ENCODE data around the gene CSRP1. TPM values are rescaled to one million over a fixed set of nuclear protein-coding genes. Genes with fewer than 3 reads are reported as not detected.

The CSRP1 gene
- total and polyA plus RNA-seq, 2 of the 13 experiments (the other 11 are each of a cell fraction or from before 2014, with no cell fraction given), result 17.7 to 68.9 TPM

DNA sequence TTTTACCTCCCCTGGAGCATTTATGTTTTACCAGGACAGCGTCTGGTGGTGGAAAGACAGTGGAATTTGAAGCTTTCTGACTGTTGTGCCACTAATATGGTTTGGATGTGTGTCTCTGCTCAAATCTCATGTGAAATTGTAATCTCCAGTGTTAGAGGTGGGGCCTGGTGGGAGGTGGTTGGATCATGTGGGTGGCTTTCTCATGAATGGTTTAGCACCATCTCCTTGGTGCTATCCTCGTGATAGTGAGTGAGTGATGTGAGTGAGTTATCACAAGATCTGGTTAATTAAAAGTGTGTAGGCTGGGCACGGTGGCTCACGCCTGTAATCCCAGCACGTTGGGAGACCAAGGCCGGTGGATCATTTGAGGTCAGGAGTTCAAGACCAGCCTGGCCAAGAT, 61.6 kb downstream of the CSRP1 start:
- TF ChIP-seq TBL1XR1 (IDR thresholded peaks at IDR 0.05; ENCODE audit: borderline replicate concordance, low read length, partially characterized antibody) (no peak), HDAC1 (CRISPR knock-in tag; IDR thresholded peaks at IDR 0.05) (no peak), ZNF839 (CRISPR knock-in tag; IDR thresholded peaks at IDR 0.05; ENCODE audit: borderline replicate concordance) (no peak), PAWR (CRISPR knock-in tag; IDR thresholded peaks at IDR 0.05; ENCODE audit: borderline replicate concordance) (no peak), HOXD1 (CRISPR knock-in tag; IDR thresholded peaks at IDR 0.05) (no peak), FOXK2 (IDR thresholded peaks at IDR 0.05) (no peak), PCBP2 (optimal IDR thresholded peaks at IDR 0.05; ENCODE audit: low read depth, low read length, poor library complexity, severe bottlenecking) (no peak)
- TF ChIP-seq, protein P1, sequence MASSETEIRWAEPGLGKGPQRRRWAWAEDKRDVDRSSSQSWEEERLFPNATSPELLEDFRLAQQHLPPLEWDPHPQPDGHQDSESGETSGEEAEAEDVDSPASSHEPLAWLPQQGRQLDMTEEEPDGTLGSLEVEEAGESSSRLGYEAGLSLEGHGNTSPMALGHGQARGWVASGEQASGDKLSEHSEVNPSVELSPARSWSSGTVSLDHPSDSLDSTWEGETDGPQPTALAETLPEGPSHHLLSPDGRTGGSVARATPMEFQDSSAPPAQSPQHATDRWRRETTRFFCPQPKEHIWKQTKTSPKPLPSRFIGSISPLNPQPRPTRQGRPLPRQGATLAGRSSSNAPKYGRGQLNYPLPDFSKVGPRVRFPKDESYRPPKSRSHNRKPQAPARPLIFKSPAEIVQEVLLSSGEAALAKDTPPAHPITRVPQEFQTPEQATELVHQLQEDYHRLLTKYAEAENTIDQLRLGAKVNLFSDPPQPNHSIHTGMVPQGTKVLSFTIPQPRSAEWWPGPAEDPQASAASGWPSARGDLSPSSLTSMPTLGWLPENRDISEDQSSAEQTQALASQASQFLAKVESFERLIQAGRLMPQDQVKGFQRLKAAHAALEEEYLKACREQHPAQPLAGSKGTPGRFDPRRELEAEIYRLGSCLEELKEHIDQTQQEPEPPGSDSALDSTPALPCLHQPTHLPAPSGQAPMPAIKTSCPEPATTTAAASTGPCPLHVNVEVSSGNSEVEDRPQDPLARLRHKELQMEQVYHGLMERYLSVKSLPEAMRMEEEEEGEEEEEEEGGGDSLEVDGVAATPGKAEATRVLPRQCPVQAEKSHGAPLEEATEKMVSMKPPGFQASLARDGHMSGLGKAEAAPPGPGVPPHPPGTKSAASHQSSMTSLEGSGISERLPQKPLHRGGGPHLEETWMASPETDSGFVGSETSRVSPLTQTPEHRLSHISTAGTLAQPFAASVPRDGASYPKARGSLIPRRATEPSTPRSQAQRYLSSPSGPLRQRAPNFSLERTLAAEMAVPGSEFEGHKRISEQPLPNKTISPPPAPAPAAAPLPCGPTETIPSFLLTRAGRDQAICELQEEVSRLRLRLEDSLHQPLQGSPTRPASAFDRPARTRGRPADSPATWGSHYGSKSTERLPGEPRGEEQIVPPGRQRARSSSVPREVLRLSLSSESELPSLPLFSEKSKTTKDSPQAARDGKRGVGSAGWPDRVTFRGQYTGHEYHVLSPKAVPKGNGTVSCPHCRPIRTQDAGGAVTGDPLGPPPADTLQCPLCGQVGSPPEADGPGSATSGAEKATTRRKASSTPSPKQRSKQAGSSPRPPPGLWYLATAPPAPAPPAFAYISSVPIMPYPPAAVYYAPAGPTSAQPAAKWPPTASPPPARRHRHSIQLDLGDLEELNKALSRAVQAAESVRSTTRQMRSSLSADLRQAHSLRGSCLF (CRISPR knock-in tag; IDR thresholded peaks at IDR 0.05; ENCODE audit: borderline replicate concordance), result no peak
- TF ChIP-seq, protein P2, sequence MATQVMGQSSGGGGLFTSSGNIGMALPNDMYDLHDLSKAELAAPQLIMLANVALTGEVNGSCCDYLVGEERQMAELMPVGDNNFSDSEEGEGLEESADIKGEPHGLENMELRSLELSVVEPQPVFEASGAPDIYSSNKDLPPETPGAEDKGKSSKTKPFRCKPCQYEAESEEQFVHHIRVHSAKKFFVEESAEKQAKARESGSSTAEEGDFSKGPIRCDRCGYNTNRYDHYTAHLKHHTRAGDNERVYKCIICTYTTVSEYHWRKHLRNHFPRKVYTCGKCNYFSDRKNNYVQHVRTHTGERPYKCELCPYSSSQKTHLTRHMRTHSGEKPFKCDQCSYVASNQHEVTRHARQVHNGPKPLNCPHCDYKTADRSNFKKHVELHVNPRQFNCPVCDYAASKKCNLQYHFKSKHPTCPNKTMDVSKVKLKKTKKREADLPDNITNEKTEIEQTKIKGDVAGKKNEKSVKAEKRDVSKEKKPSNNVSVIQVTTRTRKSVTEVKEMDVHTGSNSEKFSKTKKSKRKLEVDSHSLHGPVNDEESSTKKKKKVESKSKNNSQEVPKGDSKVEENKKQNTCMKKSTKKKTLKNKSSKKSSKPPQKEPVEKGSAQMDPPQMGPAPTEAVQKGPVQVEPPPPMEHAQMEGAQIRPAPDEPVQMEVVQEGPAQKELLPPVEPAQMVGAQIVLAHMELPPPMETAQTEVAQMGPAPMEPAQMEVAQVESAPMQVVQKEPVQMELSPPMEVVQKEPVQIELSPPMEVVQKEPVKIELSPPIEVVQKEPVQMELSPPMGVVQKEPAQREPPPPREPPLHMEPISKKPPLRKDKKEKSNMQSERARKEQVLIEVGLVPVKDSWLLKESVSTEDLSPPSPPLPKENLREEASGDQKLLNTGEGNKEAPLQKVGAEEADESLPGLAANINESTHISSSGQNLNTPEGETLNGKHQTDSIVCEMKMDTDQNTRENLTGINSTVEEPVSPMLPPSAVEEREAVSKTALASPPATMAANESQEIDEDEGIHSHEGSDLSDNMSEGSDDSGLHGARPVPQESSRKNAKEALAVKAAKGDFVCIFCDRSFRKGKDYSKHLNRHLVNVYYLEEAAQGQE (IDR thresholded peaks at IDR 0.05; ENCODE audit: borderline replicate concordance in 1 of 2, low read depth in 1 of 2, low read length in 2 of 2), result no peak
- TF ChIP-seq, protein P3, sequence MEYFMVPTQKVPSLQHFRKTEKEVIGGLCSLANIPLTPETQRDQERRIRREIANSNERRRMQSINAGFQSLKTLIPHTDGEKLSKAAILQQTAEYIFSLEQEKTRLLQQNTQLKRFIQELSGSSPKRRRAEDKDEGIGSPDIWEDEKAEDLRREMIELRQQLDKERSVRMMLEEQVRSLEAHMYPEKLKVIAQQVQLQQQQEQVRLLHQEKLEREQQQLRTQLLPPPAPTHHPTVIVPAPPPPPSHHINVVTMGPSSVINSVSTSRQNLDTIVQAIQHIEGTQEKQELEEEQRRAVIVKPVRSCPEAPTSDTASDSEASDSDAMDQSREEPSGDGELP (IDR thresholded peaks at IDR 0.05; ENCODE audit: borderline replicate concordance, low read depth), result no peak
- ATAC-seq (no peak), FAIRE-seq (no peak), DNase-seq (ENCODE audit: low spot score) (no peak)
- intact Hi-C loops (cut with micrococcal nuclease; ENCODE audit: unreplicated experiment) (no loop called here), in situ Hi-C loops (cut with HindIII; ENCODE audit: extremely low pct_ligation_motif_present, low pct_unique_long_range_greater_than_20kb) (loop anchor here (5.0 kb wide), 1 partner anchor 67 kb away; no protein-coding TSS in a partner anchor)
- no peak overlapping the region for H3K9ac ChIP-seq (ENCODE audit: insufficient read depth, low read depth, low read length)
- CTCF ChIA-PET (ENCODE audit: low intra/inter-chr PET ratio, low total read pairs), result no interaction called here
- no peak overlapping the region for H2AFZ ChIP-seq (ENCODE audit: low read length)
- POLR2A ChIA-PET, result no interaction called here
- no peaks in the 10 kb centered on the region for H3K36me3 ChIP-seq (replicated peaks in 1 of 2; ENCODE audit: control insufficient read depth in 1 of 2, insufficient read depth in 2 of 2, low read length in 2 of 2)
- H3K79me2 ChIP-seq (ENCODE audit: insufficient read depth, low read length), result no peaks in the 10 kb centered on the region
- H4K20me1 ChIP-seq (ENCODE audit: insufficient read depth, low read length), result no peaks in the 10 kb centered on the region
- no peak overlapping the region for H3K27ac ChIP-seq (ENCODE audit: extremely low read length, insufficient read depth, low read length)
- no TSS peak for BruUV-seq (replicated peaks)
- peaks cover 1 to 9% of the 10 kb centered on the region in 2 experiments; a peak in 2 of 5 replicates for H3K27me3 ChIP-seq (ENCODE audit: control insufficient read depth in 1 of 2, insufficient read depth in 2 of 2, low read length in 2 of 2)
- H3K4me1 ChIP-seq (ENCODE audit: insufficient read depth, low read length), result peaks cover 25% of the 10 kb centered on the region
- WGBS (ENCODE audit: low lambda C conversion rate), result 45% methylated on average over 6 of the region's 6 CpGs
- H3K9me3 ChIP-seq (ENCODE audit: low read length), result no peaks in the 10 kb centered on the region
- no peak overlapping the region for H3K4me2 ChIP-seq (ENCODE audit: low read depth, low read length)
- H3K4me3 ChIP-seq (replicated peaks in 1 of 3; ENCODE audit: insufficient read depth in 1 of 3, low read depth in 2 of 3, low read length in 3 of 3), result no peak overlapping the region
